ENCODE data around the gene TMEM272.

GRCh38 chr13:51833980-51834379, 11.0 kb downstream of the TMEM272 start:
- no peak for TF ChIP-seq CTCF (IDR thresholded peaks at IDR 0.05)
- TF ChIP-seq POLR2AphosphoS5 (IDR thresholded peaks at IDR 0.05): no peak
- no peak for TF ChIP-seq POLR2A (IDR thresholded peaks at IDR 0.05)
